Right lobe of liver (tissue), 4 donors: ENCODE data around the gene CR2.
"Not testable (repeated sequence)": the region's sequence is repeated elsewhere in the genome, so short reads cannot be mapped to it uniquely, and the experiment has no call there.

Experiments
- CTCF ChIP-seq, 4 donors: fragments of 200-600 bp in 3 of 4; fragments of 450-650 bp in 1 of 4; IDR thresholded peaks; one replicate each; pipeline versions ENCODE4 v1.5.1 to v1.8.0; 2016 to 2022; ENCODE audit warnings: antibody characterized with exemption in 4 of 4, mild to moderate bottlenecking in 2 of 4
- POLR2A ChIP-seq: fragments of 450-650 bp; IDR thresholded peaks from one replicate; pipeline ENCODE4 v1.6.1; 2017; ENCODE audit warnings: antibody characterized with exemption, mild to moderate bottlenecking
- donor health status: DM: no; HTN: no; CAD: no.
- donor health status: DM: no; HTN: no; CAD: no.
- donor health status: DM: no; HTN: yes; CAD: no.

GRCh38 chr1:207495281-207495680 is 41.2 kb downstream of the CR2 start:
- TF ChIP-seq CTCF (IDR thresholded peaks at IDR 0.05); POLR2A: not testable (repeated sequence)
